HepG2 (cell line): ENCODE data around the gene ASB16. TPM values are rescaled to one million over a fixed set of nuclear protein-coding genes. Genes with fewer than 3 reads are reported as not detected.

Source experiments
- ATAD3A ChIP-seq: sonication (generic); formaldehyde crosslinking; IDR thresholded peaks from 2 replicates; pipeline ENCODE4 v1.4.0; 2020; ENCODE audit warnings: missing genetic modification reagents
- BRCA1 ChIP-seq: sonication (generic); formaldehyde crosslinking; IDR thresholded peaks from 2 replicates; pipeline ENCODE4 v1.4.0; 2020; ENCODE audit warnings: missing genetic modification reagents
- CERS6 ChIP-seq: sonication (generic); formaldehyde crosslinking; IDR thresholded peaks from 2 replicates; pipeline ENCODE4 v1.5.0; 2020; ENCODE audit warnings: missing genetic modification reagents
- ESRRA ChIP-seq: sonication (generic); formaldehyde crosslinking; IDR thresholded peaks from 2 replicates; pipeline ENCODE4 v1.5.1; 2020; ENCODE audit warnings: mild to moderate bottlenecking, low read depth, missing genetic modification reagents
- IKZF4 ChIP-seq: sonication (generic); formaldehyde crosslinking; IDR thresholded peaks from 2 replicates; pipeline ENCODE4 v1.5.1; 2020; ENCODE audit warnings: borderline replicate concordance, mild to moderate bottlenecking, low read depth, missing genetic modification reagents; ENCODE audit errors: not compliant biosample characterization
- KDM5A ChIP-seq: fragments of 200-600 bp; sonication (generic); IDR thresholded peaks from 2 replicates; pipeline ENCODE4 v1.7.0; 2018; ENCODE audit warnings: antibody characterized with exemption, mild to moderate bottlenecking, low read length, borderline replicate concordance
- NFRKB ChIP-seq: fragments of 450-650 bp; IDR thresholded peaks from 2 replicates; pipeline ENCODE4 v1.6.1; 2017
- NR2F6 ChIP-seq, 2 experiments: IDR thresholded peaks; 2 replicates each; pipeline ENCODE4 v1.6.1; 2016; ENCODE audit warnings: antibody characterized with exemption in 1 of 2, mild to moderate bottlenecking in 1 of 2
- PBX2 ChIP-seq: IDR thresholded peaks from 2 replicates; pipeline ENCODE4 v1.6.1; 2016; ENCODE audit warnings: control low read depth
- REXO4 ChIP-seq: sonication (generic); formaldehyde crosslinking; IDR thresholded peaks from 2 replicates; pipeline ENCODE4 v1.8.0; 2022; ENCODE audit warnings: missing genetic modification reagents, mild to moderate bottlenecking, borderline replicate concordance
- ZBTB39 ChIP-seq: sonication (generic); formaldehyde crosslinking; IDR thresholded peaks from 2 replicates; pipeline ENCODE4 v1.5.0; 2020; ENCODE audit warnings: missing genetic modification reagents
- ZFP90 ChIP-seq: sonication (generic); formaldehyde crosslinking; IDR thresholded peaks from 2 replicates; pipeline ENCODE4 v1.8.0; 2022; ENCODE audit warnings: missing genetic modification reagents, mild to moderate bottlenecking, inconsistent platforms, borderline replicate concordance
- ZNF101 ChIP-seq: sonication (generic); formaldehyde crosslinking; IDR thresholded peaks from 2 replicates; pipeline ENCODE4 v1.4.0; 2020; ENCODE audit warnings: mild to moderate bottlenecking, low read depth, missing genetic modification reagents, borderline replicate concordance
- ZNF142 ChIP-seq: sonication (generic); formaldehyde crosslinking; IDR thresholded peaks from 2 replicates; pipeline ENCODE4 v1.4.0; 2020; ENCODE audit warnings: missing genetic modification reagents
- ZNF160 ChIP-seq: sonication (generic); formaldehyde crosslinking; IDR thresholded peaks from 2 replicates; pipeline ENCODE4 v1.8.0; 2022; ENCODE audit warnings: mild to moderate bottlenecking, inconsistent platforms, missing genetic modification reagents
- ZNF710 ChIP-seq: sonication (generic); formaldehyde crosslinking; IDR thresholded peaks from 2 replicates; pipeline ENCODE4 v1.5.0; 2020; ENCODE audit warnings: mild to moderate bottlenecking, missing genetic modification reagents, borderline replicate concordance
- polyA plus RNA-seq, 8 experiments: library from polyadenylated mRNA; depleted of rRNA in 3 of 8; stranded (reverse) in 7 of 8; unstranded in 1 of 8; fragments of >200 nt; fragmentation: Illumina TruSeq in 4 of 8; extraction: Trizol in 4 of 8; gene quantifications; 2 replicates each; pipeline versions ENCODE4 v1.2.1 to v1.2.3, GENCODE V29; 2011 to 2016; ENCODE audit warnings: low read depth in 4 of 8, missing spikeins in 1 of 8, mixed read lengths in 1 of 8; ENCODE audit not compliant: insufficient read depth in 1 of 8
- total RNA-seq, 5 experiments: library from RNA; depleted of rRNA; stranded (reverse); fragments of >200 nt; fragmentation: Illumina TruSeq; extraction: Trizol; gene quantifications; 2 replicates each; pipeline ENCODE4 v1.2.3, GENCODE V29; 2016; ENCODE audit warnings: low read depth in 1 of 5

ASB16 gene
- total and polyA plus RNA-seq, 2 of the 13 experiments (the other 11 are each of a cell fraction or from before 2014, with no cell fraction given) = 0.07 TPM; not detected in 1

GRCh38 chr17:44123356-44124117 is 47.0 kb upstream of the ASB16 start, which contains the start of gene HDAC5 (continued):
- TF ChIP-seq ZFP90 (CRISPR knock-in tag) = no peak; the same call in 1 of the 2 replicates
- no peak; the same call in 1 of the 2 replicates for TF ChIP-seq KDM5A
- TF ChIP-seq PBX2 (CRISPR knock-in tag) = no peak
- no peak for TF ChIP-seq ZBTB39
- TF ChIP-seq IKZF4 (CRISPR knock-in tag) = no peak
- TF ChIP-seq BRCA1 (CRISPR knock-in tag) = no peak; the same call in 1 of the 2 replicates
- no peak for TF ChIP-seq CERS6 (CRISPR knock-in tag)
- TF ChIP-seq NFRKB = no peak
- TF ChIP-seq ATAD3A (CRISPR knock-in tag) = no peak
- no peak for TF ChIP-seq ZNF710 (CRISPR knock-in tag)
- TF ChIP-seq REXO4 (CRISPR knock-in tag) = no peak
- peak; percentile 85; the same call in 1 of the 2 replicates for TF ChIP-seq ZNF160
- no peak for TF ChIP-seq ZNF101
- no peak; the same call in 1 of the 2 replicates for TF ChIP-seq ZNF142 (CRISPR knock-in tag)
- TF ChIP-seq NR2F6 (IDR thresholded peaks at IDR 0.05) = 0 out of 2 replicates have a peak, but pooled peaks have one; percentile 15
- no peak for TF ChIP-seq NR2F6 (CRISPR knock-in tag; IDR thresholded peaks at IDR 0.05)
- TF ChIP-seq ESRRA (CRISPR knock-in tag) = peak; percentile 30; the same call in 1 of the 2 replicates
